Stimulated activated effector memory CD8-positive, alpha-beta T cell treated with anti-CD3 and anti-CD28 coated beads, Interleukin-12 subunit alpha, Interleukin-12 subunit beta, amount 100 ng/mL, for 72 hours (primary cell): ENCODE measurements around the gene SCAMP4.

Experiments used
- ATAC-seq: fragments of 150-1000 bp; cut with Tn5 transposase; 2 replicates; pipeline ENCODE4 v1.10.0; 2021
- DNase-seq, 2 donors: peaks; one replicate each; pipeline ENCODE4 v3.0.0; 2021 to 2022; ENCODE audit warnings: low spot score in 2 of 2
- H3K27ac Mint-ChIP-seq: one replicate; pipeline ENCODE4 v1.8.0; 2022; ENCODE audit warnings: mild to moderate bottlenecking, mixed read lengths
- H3K36me3 Mint-ChIP-seq: one replicate; pipeline ENCODE4 v1.8.0; 2022; ENCODE audit warnings: mild to moderate bottlenecking, mixed read lengths
- H3K4me1 Mint-ChIP-seq: one replicate; pipeline ENCODE4 v1.8.0; 2022; ENCODE audit warnings: mixed read lengths
- H3K4me3 Mint-ChIP-seq: one replicate; pipeline ENCODE4 v1.8.0; 2022; ENCODE audit warnings: mild to moderate bottlenecking, mixed read lengths
- H3K9me3 Mint-ChIP-seq: one replicate; pipeline ENCODE4 v1.8.0; 2022; ENCODE audit warnings: mixed read lengths

SCAMP4 gene, protein sequence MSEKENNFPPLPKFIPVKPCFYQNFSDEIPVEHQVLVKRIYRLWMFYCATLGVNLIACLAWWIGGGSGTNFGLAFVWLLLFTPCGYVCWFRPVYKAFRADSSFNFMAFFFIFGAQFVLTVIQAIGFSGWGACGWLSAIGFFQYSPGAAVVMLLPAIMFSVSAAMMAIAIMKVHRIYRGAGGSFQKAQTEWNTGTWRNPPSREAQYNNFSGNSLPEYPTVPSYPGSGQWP

DNA sequence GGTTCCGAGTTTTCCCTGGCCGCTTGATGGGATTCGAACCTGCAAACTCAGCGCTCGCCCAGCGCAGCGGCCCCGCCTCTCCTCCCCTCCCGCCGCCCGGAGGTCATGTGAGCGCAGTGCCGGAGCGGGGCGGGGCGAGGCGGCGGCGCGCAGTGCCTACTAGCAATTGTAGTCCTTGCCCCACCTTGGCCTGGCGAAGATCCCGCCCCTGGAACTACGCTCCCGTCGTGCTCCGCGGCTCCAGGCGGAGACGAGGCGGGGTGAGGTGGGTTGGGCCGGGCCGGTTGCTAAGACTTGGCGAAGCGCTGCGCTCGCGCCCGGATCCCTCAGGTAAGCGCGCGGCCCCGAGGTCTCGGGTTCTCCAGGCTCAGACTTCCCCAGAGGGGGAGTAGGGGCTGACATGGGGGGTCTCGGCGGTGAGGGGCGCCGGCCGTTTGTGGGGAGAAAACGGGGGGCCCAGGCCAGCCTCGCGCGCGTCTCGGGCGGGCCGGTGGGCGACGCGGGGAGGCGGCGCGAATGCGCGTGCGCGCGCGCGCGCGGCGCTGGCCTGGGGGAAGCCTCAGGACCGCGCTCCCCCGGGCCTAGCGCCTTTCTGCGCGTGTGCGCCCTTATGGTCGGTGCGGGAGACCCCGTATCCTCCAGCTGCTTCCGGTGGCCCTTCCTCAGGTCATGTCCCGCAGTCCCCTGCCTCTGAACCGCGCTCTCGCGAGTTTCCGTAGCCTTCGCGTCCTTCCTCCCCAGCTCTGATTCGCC, at the start of gene SCAMP4, which contains the start of gene ADAT3:
Gene SCAMP4, plus strand, starts transcription at position 290 of the 753 bp plus-strand sequence. CDS start 9,621 bp downstream, outside the sequence.
Gene ADAT3, plus strand, starts transcription at position 290 of the 753 bp plus-strand sequence. CDS start 6,649 bp downstream, outside the sequence.
- Mint-ChIP-seq H3K4me1 (peaks cover 37% of the 10 kb centered on the region), H3K27ac (peak within 1 kb of the TSS; percentile 88), H3K36me3 (peaks cover 23% of the 10 kb centered on the region), H3K9me3 (no peaks in the 10 kb centered on the region), H3K4me3 (peak within 1 kb of the TSS; percentile 84)
- DNase-seq (peak; percentile 89 to 98), ATAC-seq (peak; percentile 97)

DNA sequence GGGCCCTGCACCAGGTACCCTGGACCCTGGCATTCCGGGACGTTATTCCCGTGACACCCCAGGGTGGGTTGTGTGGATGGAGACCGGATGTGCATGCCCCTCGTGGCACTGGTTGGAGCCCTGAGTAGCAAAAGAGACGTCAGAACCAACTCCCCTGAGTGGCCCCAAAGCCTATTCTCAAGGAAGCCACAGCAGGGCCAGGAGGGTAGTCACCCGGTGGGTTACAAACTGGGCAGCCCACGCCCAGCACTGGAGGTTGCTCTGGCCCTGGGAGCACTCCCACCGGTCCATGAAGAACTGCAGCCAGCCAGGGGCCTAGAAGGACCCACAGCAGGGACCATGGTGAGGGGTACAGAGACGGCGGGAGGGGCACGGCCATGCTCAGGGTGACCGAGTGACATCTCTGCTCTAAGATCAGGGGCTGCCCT, 49.4 kb upstream of the SCAMP4 start:
- ATAC-seq, result peak; percentile 56
- peaks cover 54% of the 10 kb centered on the region for H3K4me1 Mint-ChIP-seq

DNA sequence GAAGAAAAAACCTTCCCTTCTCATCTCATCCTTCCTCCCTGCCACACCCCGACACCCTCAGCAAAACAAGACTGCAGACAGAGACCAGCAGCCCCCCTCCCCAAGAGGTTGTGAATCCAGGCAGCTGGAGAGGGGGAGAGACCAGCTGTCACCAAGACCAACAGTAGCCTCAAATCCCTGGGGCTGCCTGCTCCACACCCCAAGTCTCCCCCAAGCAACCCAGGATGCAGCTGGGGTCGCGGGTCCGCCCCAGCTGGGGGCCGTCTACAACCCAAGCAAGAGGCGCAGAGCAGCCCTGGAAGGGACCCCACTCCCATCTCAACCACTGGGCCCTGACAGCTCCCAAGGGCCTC, 48.9 kb upstream of the SCAMP4 start:
- ATAC-seq, result no peak
- DNase-seq, result no peak
- Mint-ChIP-seq H3K27ac (peak overlapping the region; percentile 85), H3K4me3 (peak overlapping the region; percentile 93), H3K9me3 (no peaks in the 10 kb centered on the region), H3K36me3 (peaks cover 10% of the 10 kb centered on the region), H3K4me1 (peaks cover 55% of the 10 kb centered on the region)

More for the DNA sequence above, 49.4 kb upstream of the SCAMP4 start:
- peak overlapping the region; percentile 93 for H3K4me3 Mint-ChIP-seq
- H3K27ac Mint-ChIP-seq, result peak overlapping the region; percentile 85
- no peaks in the 10 kb centered on the region for H3K9me3 Mint-ChIP-seq
- peak in 1 of 2 donors; percentile 74 for DNase-seq
- peaks cover 8% of the 10 kb centered on the region for H3K36me3 Mint-ChIP-seq

DNA sequence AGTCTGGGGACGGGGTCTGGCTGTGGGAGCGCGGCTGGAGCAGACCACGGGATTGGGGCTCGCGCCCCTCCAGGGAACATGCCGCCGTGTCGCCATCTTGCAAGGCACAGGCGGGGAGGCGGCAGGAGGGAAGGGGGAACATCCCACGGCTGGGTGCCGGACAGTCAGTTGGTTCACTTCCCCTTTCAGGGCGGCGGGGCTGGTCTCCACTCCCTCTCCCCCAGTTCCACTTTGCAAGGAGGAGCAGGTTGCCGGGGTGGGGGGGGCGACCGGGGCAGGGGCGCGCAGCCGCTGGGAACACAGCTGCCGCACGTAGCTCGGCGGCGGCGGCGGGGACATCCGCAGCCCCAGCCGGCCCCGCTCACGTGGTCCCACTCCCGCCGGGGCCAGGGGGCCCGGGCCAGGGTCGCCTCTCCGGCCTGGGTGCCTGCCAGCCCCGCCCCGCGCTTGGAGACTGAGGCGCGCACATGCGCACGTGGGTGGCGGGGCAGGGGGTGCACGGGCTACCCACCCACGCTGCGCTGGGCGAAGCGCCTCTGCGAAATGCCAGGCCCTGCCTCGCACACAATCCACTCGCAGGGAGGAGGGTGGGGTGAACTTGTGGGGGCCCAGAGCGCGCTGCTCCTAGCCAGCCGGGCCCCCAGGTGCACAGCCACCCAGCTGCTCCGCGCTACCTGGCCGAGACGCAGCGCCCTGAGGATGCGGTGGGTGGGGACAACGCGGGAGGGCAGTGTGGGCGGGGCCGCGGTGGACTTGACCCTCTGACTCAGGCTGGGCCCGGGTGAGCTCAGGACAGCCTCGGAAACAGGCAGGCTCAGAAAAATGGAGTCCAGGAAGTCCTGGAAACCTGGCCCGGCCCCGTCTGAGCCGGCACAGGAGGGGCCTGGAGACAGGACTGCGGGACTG, 48.2 kb upstream of the SCAMP4 start:
- H3K36me3 Mint-ChIP-seq, result peaks cover 17% of the 10 kb centered on the region
- ATAC-seq (peak; percentile 43), DNase-seq (peak; percentile 41 to 78)
- H3K9me3 Mint-ChIP-seq, result no peaks in the 10 kb centered on the region
- peaks cover 62% of the 10 kb centered on the region for H3K4me1 Mint-ChIP-seq
- H3K27ac Mint-ChIP-seq, result peak overlapping the region; percentile 88
- H3K4me3 Mint-ChIP-seq, result peak overlapping the region; percentile 93

DNA sequence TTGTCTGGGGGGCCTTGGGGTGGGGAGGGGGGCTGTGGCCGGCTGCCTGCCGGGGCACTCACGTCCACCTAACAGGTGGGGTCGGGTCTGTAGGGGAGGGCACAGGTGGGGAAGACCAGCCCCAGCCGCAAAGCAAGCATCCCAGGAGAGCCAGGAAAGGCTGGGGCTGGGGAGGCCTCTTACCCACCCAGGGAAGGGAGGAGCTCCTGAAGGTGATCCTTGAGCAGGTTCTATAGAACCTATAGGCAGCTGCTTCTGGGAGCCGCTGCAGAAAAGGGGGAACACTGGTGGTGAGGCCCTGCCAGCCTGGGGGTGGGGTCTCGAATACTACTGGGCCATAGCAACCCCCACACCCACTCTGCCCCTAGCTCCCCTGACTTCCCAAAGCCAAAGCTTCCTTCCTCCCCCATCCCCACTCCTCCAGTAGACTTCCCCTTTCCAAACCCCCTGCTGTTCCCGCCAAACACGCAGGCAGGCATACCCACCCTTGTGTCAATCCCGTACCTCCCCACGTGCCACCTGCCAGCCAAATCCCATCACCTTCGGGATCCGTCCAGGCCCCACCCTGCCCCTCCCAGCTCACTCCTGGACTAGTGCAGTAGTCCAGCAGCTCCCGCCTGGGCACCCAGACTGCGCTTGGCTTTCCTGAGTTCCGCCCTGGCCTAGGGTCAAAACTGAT, 47.4 kb upstream of the SCAMP4 start:
- ATAC-seq (no peak), DNase-seq (no peak)
- Mint-ChIP-seq H3K4me1 (peaks cover 67% of the 10 kb centered on the region), H3K27ac (peak overlapping the region; percentile 88), H3K4me3 (peak overlapping the region; percentile 93), H3K9me3 (no peaks in the 10 kb centered on the region), H3K36me3 (peaks cover 25% of the 10 kb centered on the region)

DNA sequence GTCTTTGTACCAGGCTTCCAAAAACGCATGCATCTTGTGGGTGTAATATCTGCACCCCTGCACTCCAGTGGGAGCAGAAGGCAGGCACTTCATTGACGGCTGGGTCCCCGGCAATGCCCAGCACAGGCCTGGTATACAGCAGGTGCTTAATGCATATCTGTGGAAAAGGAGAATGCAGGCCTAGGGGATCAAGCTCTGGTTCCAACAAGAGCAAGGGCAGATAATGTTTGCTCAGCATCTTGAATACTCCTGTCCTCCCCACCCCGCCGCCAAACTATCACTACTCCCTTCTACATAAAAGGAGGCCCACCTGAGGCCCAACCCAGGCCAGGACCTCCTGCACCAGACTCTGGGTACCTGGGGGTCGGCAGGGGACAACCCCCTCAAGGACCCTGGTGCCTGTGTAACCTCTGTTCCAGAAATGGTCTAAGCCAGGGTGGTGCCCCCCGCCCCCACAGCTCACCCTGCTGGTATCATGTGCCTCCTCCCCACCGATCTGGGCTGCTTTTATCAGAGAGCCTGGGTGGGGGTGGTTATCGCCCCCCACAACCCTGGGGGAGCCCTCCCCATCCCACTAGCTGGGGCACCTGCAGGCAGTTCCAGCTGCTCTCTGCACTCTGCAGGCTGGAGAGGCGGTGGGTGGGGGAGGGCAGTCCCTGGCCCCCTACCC, 46.7 kb upstream of the SCAMP4 start:
- H3K9me3 Mint-ChIP-seq, result no peaks in the 10 kb centered on the region
- peak overlapping the region; percentile 88 for H3K27ac Mint-ChIP-seq
- DNase-seq, result no peak
- H3K4me3 Mint-ChIP-seq, result peak overlapping the region; percentile 93
- ATAC-seq, result no peak
- peaks cover 61% of the 10 kb centered on the region for H3K4me1 Mint-ChIP-seq
- H3K36me3 Mint-ChIP-seq, result peaks cover 19% of the 10 kb centered on the region

DNA sequence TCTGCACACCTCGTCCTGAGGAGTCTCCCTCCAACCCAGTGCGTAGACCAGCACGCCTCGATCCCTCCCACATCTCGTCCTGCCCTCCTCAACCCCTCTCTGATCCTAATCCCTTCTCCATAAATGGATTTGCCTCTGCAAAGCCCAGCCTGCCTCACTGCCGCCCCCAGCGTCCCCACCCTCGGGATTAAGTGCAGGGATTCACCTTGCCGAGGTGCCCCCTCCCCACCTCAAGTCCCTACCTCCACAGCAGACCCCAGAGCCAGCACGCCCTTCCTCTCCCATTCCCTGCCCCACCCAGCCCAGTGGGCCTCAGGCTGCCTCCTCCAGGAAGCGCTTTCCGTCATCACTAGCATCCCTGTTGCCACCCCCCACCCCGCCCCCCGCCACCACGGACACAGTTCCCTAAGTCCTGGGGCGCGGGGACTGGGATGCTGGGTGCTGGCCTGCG, 45.8 kb upstream of the SCAMP4 start:
- Mint-ChIP-seq H3K4me1 (peaks cover 59% of the 10 kb centered on the region), H3K9me3 (no peaks in the 10 kb centered on the region)

DNA sequence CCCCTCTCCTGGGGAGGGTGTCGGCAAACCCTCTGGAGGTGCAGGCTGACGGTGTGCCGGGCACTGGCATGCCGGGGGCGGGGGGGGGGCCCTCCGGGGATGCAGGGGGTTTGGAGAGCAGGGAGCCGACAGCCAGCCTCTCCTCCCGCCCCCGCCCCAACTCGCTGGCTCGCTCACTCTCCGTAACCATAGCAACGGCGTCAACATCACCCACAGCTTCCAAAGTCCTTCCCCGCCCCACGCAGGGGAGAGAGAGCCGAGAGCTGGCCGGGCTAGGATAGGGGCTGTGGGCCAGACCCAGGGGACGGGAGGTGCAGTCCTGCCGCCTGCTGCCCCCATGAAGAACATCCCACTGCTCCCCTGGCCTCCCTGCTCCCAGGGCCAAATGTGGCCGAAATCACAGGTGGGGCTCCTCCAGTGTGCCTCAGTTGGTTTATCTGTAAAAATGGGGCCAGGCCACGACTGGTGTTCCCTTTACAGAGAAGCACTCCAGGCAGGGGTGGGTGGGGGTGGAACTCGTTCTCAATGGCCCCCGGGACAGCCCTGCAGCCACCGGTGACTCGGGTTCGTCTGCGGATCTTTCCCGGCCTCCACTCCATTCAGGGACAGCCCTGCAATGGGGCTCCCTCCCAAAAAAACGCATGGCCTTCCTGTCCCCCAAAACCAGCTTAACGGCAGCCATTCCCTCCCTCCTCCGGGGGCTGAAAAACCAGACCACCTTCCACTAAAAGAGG, 45.0 kb upstream of the SCAMP4 start:
- no peak for ATAC-seq
- peak overlapping the region; percentile 88 for H3K27ac Mint-ChIP-seq
- H3K36me3 Mint-ChIP-seq, result peaks cover 17% of the 10 kb centered on the region
- H3K4me3 Mint-ChIP-seq, result peak overlapping the region; percentile 93
- peaks cover 54% of the 10 kb centered on the region for H3K4me1 Mint-ChIP-seq
- DNase-seq, result no peak
- H3K9me3 Mint-ChIP-seq, result no peaks in the 10 kb centered on the region

More for the DNA sequence above, 45.8 kb upstream of the SCAMP4 start:
- peaks cover 17% of the 10 kb centered on the region for H3K36me3 Mint-ChIP-seq
- H3K4me3 Mint-ChIP-seq, result peak overlapping the region; percentile 93
- DNase-seq (no peak), ATAC-seq (no peak)
- H3K27ac Mint-ChIP-seq, result peak overlapping the region; percentile 88

DNA sequence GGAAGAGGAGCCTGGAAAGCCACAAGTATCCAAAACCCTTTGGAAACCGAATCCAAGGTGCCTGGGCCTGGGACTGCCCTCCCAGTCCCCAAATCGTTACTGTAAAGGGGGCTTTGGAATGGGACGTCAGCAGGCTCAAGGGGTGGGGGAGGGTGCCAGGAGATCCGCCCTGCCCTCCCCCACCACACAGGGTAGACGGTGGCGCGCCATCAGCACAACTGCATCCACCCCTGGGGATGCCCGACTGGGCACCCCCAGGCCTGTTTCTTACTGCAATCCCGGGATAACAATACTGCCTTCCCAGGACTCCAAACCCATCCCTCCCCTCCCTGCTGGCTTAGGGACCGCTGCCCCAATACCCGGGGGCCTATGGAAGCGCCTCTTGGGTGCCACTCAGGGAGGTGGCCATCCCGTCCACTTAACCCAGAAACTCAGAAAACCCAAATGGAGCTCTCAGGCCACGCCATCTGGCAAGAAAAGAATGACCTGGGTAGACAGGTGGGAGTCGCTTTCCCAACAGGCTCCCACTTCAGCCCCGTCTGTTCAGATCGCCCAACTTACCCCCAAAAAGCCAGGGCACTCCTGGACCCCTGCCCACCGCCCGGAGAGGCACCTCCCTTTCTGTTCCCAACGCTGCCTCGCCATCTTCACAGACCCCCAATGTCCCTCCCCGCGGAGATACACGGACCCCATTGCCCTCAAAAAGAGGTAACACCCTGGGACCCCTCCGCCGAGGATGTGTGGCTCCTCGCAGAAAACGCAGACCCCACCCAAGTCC, 44.2 kb upstream of the SCAMP4 start:
- Mint-ChIP-seq H3K4me3 (peak overlapping the region; percentile 93), H3K4me1 (peaks cover 46% of the 10 kb centered on the region), H3K27ac (peak overlapping the region; percentile 92), H3K9me3 (no peaks in the 10 kb centered on the region), H3K36me3 (peaks cover 17% of the 10 kb centered on the region)
- ATAC-seq (no peak), DNase-seq (no peak)

DNA sequence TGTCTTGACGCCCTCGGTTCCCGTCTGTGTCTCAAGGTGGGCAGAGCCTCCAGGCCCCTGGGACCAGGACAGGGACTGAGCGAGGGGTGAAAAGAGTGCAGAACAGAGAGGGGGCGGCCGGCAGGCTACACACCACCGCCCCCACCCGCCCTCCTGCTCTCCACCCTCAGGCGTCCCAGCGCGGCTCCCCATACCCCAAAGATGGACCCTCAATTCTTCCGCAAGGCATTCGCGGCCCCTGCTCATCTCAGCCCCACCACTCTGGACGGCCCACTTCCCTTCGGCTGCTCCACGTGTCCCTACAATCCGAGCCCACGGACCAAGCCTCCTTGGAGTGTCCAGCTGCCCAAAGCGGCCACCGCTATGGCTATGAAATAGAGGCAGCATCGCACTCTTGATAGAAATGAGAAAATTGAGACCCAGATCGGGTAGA, 43.6 kb upstream of the SCAMP4 start:
- no peaks in the 10 kb centered on the region for H3K9me3 Mint-ChIP-seq
- H3K27ac Mint-ChIP-seq, result peak overlapping the region; percentile 92
- H3K36me3 Mint-ChIP-seq, result peaks cover 17% of the 10 kb centered on the region
- peaks cover 41% of the 10 kb centered on the region for H3K4me1 Mint-ChIP-seq
- peak overlapping the region; percentile 93 for H3K4me3 Mint-ChIP-seq
- ATAC-seq (no peak), DNase-seq (no peak)

DNA sequence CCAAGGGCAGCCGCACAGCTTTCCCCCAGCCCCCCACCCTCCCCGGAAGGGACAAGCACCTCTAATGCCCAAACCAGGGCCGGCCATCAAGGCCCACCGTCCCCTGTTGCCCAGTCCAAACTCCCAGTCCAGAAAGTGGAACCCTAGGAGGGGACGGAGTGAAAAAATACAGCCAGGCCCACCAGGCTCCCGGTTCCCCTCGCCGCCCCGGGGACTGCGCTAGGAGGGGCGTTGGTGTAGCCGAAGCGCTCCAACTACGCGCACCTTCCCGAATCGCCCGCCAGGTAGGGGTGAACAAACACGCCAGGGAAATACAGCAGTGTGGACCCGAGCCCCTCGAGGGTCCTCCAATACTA, 43.2 kb upstream of the SCAMP4 start:
- ATAC-seq (no peak), DNase-seq (no peak)
- Mint-ChIP-seq H3K4me3 (peak overlapping the region; percentile 93), H3K4me1 (peaks cover 41% of the 10 kb centered on the region), H3K36me3 (peaks cover 17% of the 10 kb centered on the region), H3K27ac (peak overlapping the region; percentile 92), H3K9me3 (no peaks in the 10 kb centered on the region)

DNA sequence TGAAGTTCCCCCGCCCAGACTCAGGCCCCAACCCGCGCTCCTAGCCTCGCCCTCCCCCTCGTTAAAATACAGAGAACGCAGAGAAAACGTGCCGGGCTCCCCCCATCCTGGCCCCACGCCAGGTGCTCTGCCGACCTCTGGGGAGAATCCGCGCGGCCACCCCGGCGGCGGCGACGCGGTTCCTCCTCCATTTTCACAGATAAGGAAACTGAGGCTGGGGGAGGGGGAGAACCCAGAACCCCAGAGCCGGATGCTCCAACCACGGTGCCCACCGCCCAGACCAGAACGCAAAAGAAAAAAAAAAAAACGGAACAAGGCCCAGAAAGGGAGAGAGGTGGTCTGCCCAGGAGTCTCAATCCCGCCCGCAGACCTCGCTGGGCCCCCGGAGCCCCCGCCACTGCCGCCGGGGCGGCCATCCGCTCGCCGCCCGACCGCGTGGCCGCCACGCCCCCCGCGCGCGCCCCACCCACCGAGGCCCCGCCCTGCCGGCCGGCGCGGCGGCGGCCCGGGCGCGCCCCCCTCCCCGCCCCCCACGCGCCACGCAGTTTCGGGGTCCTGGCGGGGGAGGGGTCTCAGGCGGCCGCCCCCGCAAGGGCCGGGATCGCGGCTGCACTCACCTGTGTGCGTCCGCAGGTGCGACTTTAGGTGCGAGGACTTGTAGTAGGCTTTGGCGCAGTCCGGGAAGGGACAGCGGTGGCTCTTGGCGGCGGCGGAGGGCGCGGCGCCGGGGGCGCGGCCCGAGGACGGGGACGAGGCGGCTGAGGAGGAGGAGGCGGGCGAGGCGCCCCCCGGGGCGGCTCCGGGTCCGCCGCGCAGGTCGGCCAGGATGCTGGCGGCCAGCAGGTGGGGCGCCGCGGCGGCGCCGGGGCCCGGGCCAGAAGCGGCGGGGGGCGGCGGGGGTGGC, 42.5 kb upstream of the SCAMP4 start:
- peaks cover 17% of the 10 kb centered on the region for H3K36me3 Mint-ChIP-seq
- peak overlapping the region; percentile 92 for H3K27ac Mint-ChIP-seq
- peak overlapping the region; percentile 93 for H3K4me3 Mint-ChIP-seq
- ATAC-seq, result peak; percentile 2
- DNase-seq, result peak; percentile 60 to 82
- peaks cover 41% of the 10 kb centered on the region for H3K4me1 Mint-ChIP-seq
- H3K9me3 Mint-ChIP-seq, result no peaks in the 10 kb centered on the region
